H1 (cell line): ENCODE measurements around the gene DCANP1. TPM values are rescaled to one million over a fixed set of nuclear protein-coding genes. Genes with fewer than 3 reads are reported as not detected.

Experiments
- CTCF ChIA-PET: fragments of 300-600 bp; sonication (Branson Sonifier 250); formaldehyde crosslinking; loops from one replicate; lab custom pipeline; 2021; ENCODE audit not compliant: partially characterized antibody; lab: Charles Lee
- POLR2A ChIA-PET: fragments of 300-600 bp; sonication (Branson Sonifier 250); formaldehyde crosslinking; loops from one replicate; lab custom pipeline; 2021; ENCODE audit warnings: inconsistent platforms; ENCODE audit not compliant: partially characterized antibody; lab: Charles Lee
- DNase-seq, 2 experiments: peaks; one replicate each; pipeline versions ENCODE4 v3.0.0 to v3.0.0-alpha.2; 2010 to 2022; ENCODE audit warnings: low spot score in 2 of 2, low read depth in 1 of 2, mixed read lengths in 1 of 2
- FAIRE-seq: peaks from 2 replicates; lab custom pipeline; 2011; peaks lifted over from hg19 to GRCh38; lab: Jason Lieb, UNC
- H2AFZ ChIP-seq: 2 replicates; pipeline ENCODE4 v1.8.1; 2012; ENCODE audit warnings: low read length, inconsistent platforms
- H2AK5ac ChIP-seq: 2 replicates; pipeline ENCODE4 v1.6.1; 2013; ENCODE audit warnings: low read depth, low read length
- H2BK120ac ChIP-seq: replicated peaks from 2 replicates; pipeline ENCODE3; 2013; ENCODE audit warnings: low read depth, low read length, inconsistent platforms
- H2BK12ac ChIP-seq: 2 replicates; pipeline ENCODE4 v1.6.1; 2013; ENCODE audit warnings: low read depth, low read length
- H2BK15ac ChIP-seq: 2 replicates; pipeline ENCODE4 v1.6.1; 2013; ENCODE audit warnings: low read length
- H2BK20ac ChIP-seq: 2 replicates; pipeline ENCODE4 v1.6.1; 2013; ENCODE audit warnings: low read length
- H2BK5ac ChIP-seq: 2 replicates; pipeline ENCODE4 v1.6.1; 2013; ENCODE audit warnings: low read depth, low read length
- H3K14ac ChIP-seq: 2 replicates; pipeline ENCODE4 v1.6.1; 2013; ENCODE audit warnings: inconsistent platforms; ENCODE audit not compliant: insufficient read length
- H3K18ac ChIP-seq: 2 replicates; pipeline ENCODE4 v1.6.1; 2013; ENCODE audit warnings: low read length; ENCODE audit errors: extremely low read depth
- H3K23ac ChIP-seq: 2 replicates; pipeline ENCODE4 v1.6.1; 2013; ENCODE audit warnings: inconsistent platforms; ENCODE audit not compliant: insufficient read length
- H3K23me2 ChIP-seq: 2 replicates; pipeline ENCODE4 v1.6.1; 2013; ENCODE audit warnings: low read depth, low read length
- H3K27ac ChIP-seq: 2 replicates; pipeline ENCODE4 v1.6.1; 2011; ENCODE audit warnings: low read depth, low read length, inconsistent platforms
- H3K27me3 ChIP-seq, 4 experiments: replicated peaks in 1 of 4; 1 replicate in 1 of 4; 2 replicates in 3 of 4; pipeline versions ENCODE4 v1.6.1 to v1.8.1; 2011 to 2013; ENCODE audit warnings: low read length in 3 of 4, mild to moderate bottlenecking in 3 of 4, inconsistent platforms in 2 of 4, mixed read lengths in 2 of 4, moderate library complexity in 1 of 4; ENCODE audit not compliant: control insufficient read depth in 3 of 4, insufficient read depth in 3 of 4; ENCODE audit errors: extremely low read depth in 1 of 4
- H3K36me3 ChIP-seq, 4 experiments: 2 replicates each; pipeline versions ENCODE4 v1.6.1 to v1.8.1; 2011 to 2013; ENCODE audit warnings: mild to moderate bottlenecking in 4 of 4, low read length in 3 of 4, moderate library complexity in 2 of 4, control low read depth in 1 of 4, inconsistent platforms in 1 of 4; ENCODE audit not compliant: insufficient read depth in 4 of 4, control insufficient read depth in 2 of 4
- H3K4ac ChIP-seq: replicated peaks from 2 replicates; pipeline ENCODE3; 2013; ENCODE audit warnings: low read length, low read depth, mixed read lengths, inconsistent platforms; ENCODE audit not compliant: insufficient read length
- H3K4me1 ChIP-seq, 4 experiments: replicated peaks in 1 of 4; 1 replicate in 1 of 4; 2 replicates in 3 of 4; pipeline versions ENCODE4 v1.6.1 to v1.8.1; 2011 to 2013; ENCODE audit warnings: low read length in 3 of 4, inconsistent platforms in 2 of 4, mixed read lengths in 1 of 4; ENCODE audit not compliant: insufficient read depth in 4 of 4, control insufficient read depth in 3 of 4
- H3K4me2 ChIP-seq, 2 experiments: 2 replicates each; pipeline versions ENCODE4 v1.6.1 to v1.8.1; 2011 to 2013; ENCODE audit warnings: low read depth in 2 of 2, low read length in 2 of 2, control low read depth in 1 of 2, inconsistent platforms in 1 of 2, mild to moderate bottlenecking in 1 of 2; ENCODE audit not compliant: insufficient read depth in 1 of 2
- H3K4me3 ChIP-seq, 4 experiments: fragments of 200-600, 300-600 bp in 1 of 4; sonication (generic), shearing (Covaris generic), sonication (Bioruptor Twin) in 1 of 4; 2 replicates each; pipeline versions ENCODE4 v1.5.1 to v1.8.1; 2011 to 2016; ENCODE audit warnings: low read length in 4 of 4, low read depth in 3 of 4, control low read depth in 2 of 4, inconsistent platforms in 2 of 4, mild to moderate bottlenecking in 2 of 4, mixed read lengths in 1 of 4, moderate library complexity in 1 of 4; ENCODE audit not compliant: insufficient read depth in 2 of 4; ENCODE audit errors: extremely low read depth in 1 of 4
- H3K56ac ChIP-seq: replicated peaks from 2 replicates; pipeline ENCODE3; 2013; ENCODE audit warnings: low read depth, mild to moderate bottlenecking, mixed read lengths, low read length, inconsistent platforms; ENCODE audit not compliant: insufficient read length
- H3K79me1 ChIP-seq: 2 replicates; pipeline ENCODE4 v1.6.1; 2013; ENCODE audit warnings: low read depth, low read length, control low read depth
- H3K79me2 ChIP-seq, 2 experiments: 2 replicates each; pipeline versions ENCODE4 v1.6.1 to v1.8.1; 2012 to 2013; ENCODE audit warnings: low read length in 2 of 2, mild to moderate bottlenecking in 2 of 2, inconsistent platforms in 1 of 2; ENCODE audit not compliant: insufficient read depth in 2 of 2, control insufficient read depth in 1 of 2
- H3K9ac ChIP-seq, 4 experiments: replicated peaks in 1 of 4; 1 replicate in 1 of 4; 2 replicates in 3 of 4; pipeline versions ENCODE4 v1.6.1 to v1.8.1; 2011 to 2013; ENCODE audit warnings: low read depth in 3 of 4, low read length in 3 of 4, control low read depth in 2 of 4, mild to moderate bottlenecking in 2 of 4, moderate library complexity in 2 of 4, inconsistent platforms in 1 of 4; ENCODE audit errors: extremely low read depth in 1 of 4
- H3K9me3 ChIP-seq, 2 experiments: 2 replicates each; pipeline versions ENCODE4 v1.6.1 to v1.8.1; 2012 to 2013; ENCODE audit warnings: mild to moderate bottlenecking in 2 of 2, moderate library complexity in 2 of 2, control low read depth in 1 of 2, inconsistent platforms in 1 of 2, low read depth in 1 of 2, low read length in 1 of 2, mixed read lengths in 1 of 2; ENCODE audit not compliant: insufficient read depth in 2 of 2
- H4K20me1 ChIP-seq, 2 experiments: replicated peaks in 1 of 2; 2 replicates each; pipeline versions ENCODE3 to v1.8.1; 2011 to 2013; ENCODE audit warnings: inconsistent platforms in 2 of 2, low read length in 2 of 2, mild to moderate bottlenecking in 1 of 2; ENCODE audit not compliant: insufficient read depth in 2 of 2, control insufficient read depth in 1 of 2
- H4K5ac ChIP-seq: 2 replicates; pipeline ENCODE4 v1.6.1; 2013; ENCODE audit warnings: low read length, low read depth, mixed read lengths, inconsistent platforms; ENCODE audit not compliant: insufficient read length
- H4K8ac ChIP-seq: 2 replicates; pipeline ENCODE4 v1.8.0; 2013; ENCODE audit warnings: mild to moderate bottlenecking, moderate library complexity, low read length, inconsistent platforms; ENCODE audit not compliant: insufficient read depth; ENCODE audit errors: extremely low read depth
- H4K91ac ChIP-seq: replicated peaks from 2 replicates; pipeline ENCODE3; 2013; ENCODE audit warnings: low read length, mixed read lengths, inconsistent platforms; ENCODE audit not compliant: insufficient read length
- SIN3A ChIP-seq, 2 experiments: IDR thresholded peaks in 1 of 2; conservative IDR thresholded peaks in 1 of 2; 2 replicates each; pipeline ENCODE4 v1.6.1; 2011 to 2012; ENCODE audit warnings: low read length in 2 of 2, improper control_type of control experiment in 1 of 2, low read depth in 1 of 2, mild to moderate bottlenecking in 1 of 2
- WGBS, 2 experiments: shearing (Covaris generic) in 1 of 2; methylation state at CpG; one replicate each; pipeline versions ENCODE4 v1.1.6 to v1.1.7; 2013 to 2015; ENCODE audit warnings: low lambda C conversion rate in 2 of 2, mixed read lengths in 2 of 2, inconsistent platforms in 1 of 2, low coverage in 1 of 2, missing lambda C conversion rate in 1 of 2; ENCODE audit not compliant: insufficient replicate concordance in 2 of 2, insufficient coverage in 1 of 2, insufficient read length in 1 of 2; ENCODE audit errors: extremely low coverage in 1 of 2, missing lambda C conversion rate in 1 of 2; 5-methylcytosine and 5-hydroxymethylcytosine counted together
- polyA plus RNA-seq, 7 experiments: library from polyadenylated mRNA; depleted of rRNA in 3 of 7; stranded (reverse) in 5 of 7; unstranded in 2 of 7; fragments of >200 nt in 5 of 7; fragments of 200-250 nt in 2 of 7; gene quantifications; 1 replicate in 5 of 7; 2 replicates in 1 of 7; 4 replicates in 1 of 7; pipeline versions ENCODE4 v1.2.1 to v1.2.3, GENCODE V29; 2011 to 2013; ENCODE audit warnings: missing spikeins in 2 of 7, mixed read lengths in 2 of 7
- total RNA-seq: library from RNA; stranded (reverse); fragmentation: NEBNext Ultra II Directional; extraction: Animal tissue kit (Norgen Biotek cat#: 25700); gene quantifications from 2 replicates; pipeline ENCODE4 v1.2.1, GENCODE V29; 2021

Gene DCANP1
- total and polyA plus RNA-seq, 2 of the 8 experiments (the other 6 are each of a cell fraction or from before 2014, with no cell fraction given) = not detected

- no peak overlapping the region for H3K14ac ChIP-seq
- no peak overlapping the region for H3K4me3 ChIP-seq
- no peak overlapping the region for H2BK120ac ChIP-seq
- FAIRE-seq = no peak
- no peak overlapping the region for H2AFZ ChIP-seq
- no peak overlapping the region for H3K56ac ChIP-seq
- 81% methylated on average over 2 of the region's 2 CpGs; no CpG with 5 or more reads in 1 of the 2 experiments for WGBS, 2 experiments
- no peak for DNase-seq
- H4K20me1 ChIP-seq = peaks cover 0 to 12% of the 10 kb centered on the region in 2 experiments
- H3K18ac ChIP-seq = no peak overlapping the region
- H3K79me2 ChIP-seq = no peaks in the 10 kb centered on the region
- no peak overlapping the region for H3K27ac ChIP-seq
- no peaks in the 10 kb centered on the region for H3K36me3 ChIP-seq
- H2BK20ac ChIP-seq = no peak overlapping the region
- TF ChIP-seq SIN3A (conservative IDR thresholded peaks at IDR 0.05 in 1 of 2, IDR thresholded peaks at IDR 0.05 in 1 of 2; ENCODE audit: low read depth in 1 of 2, low read length in 2 of 2) = no peak
- H4K8ac ChIP-seq = no peak overlapping the region; the same call in 1 of the 2 replicates
- H3K23me2 ChIP-seq = peaks cover 5% of the 10 kb centered on the region
- peaks cover 50 to 79% (median 64%) of the 10 kb centered on the region in 4 experiments for H3K27me3 ChIP-seq
- ChIA-PET CTCF (interaction anchor here (1.0 to 21.6 kb wide), 8 partner anchors 11 to 99 kb away, joined by 3 to 778 read pairs (median 18); partner anchors contain the start of gene NEUROG1), POLR2A (interaction anchor here (1.4 kb wide), 1 partner anchor 11 kb away, joined by 3 read pairs; no protein-coding TSS in a partner anchor)
- H3K9me3 ChIP-seq = no peaks in the 10 kb centered on the region
- H3K4me2 ChIP-seq = no peak overlapping the region
- H3K79me1 ChIP-seq = no peaks in the 10 kb centered on the region; the same call in 1 of the 2 replicates
- H3K9ac ChIP-seq = no peak overlapping the region
- no peak overlapping the region for H4K91ac ChIP-seq
- H2BK15ac ChIP-seq = no peak overlapping the region
- H2BK5ac ChIP-seq = no peak overlapping the region
- no peak overlapping the region for H2AK5ac ChIP-seq
- no peak overlapping the region for H2BK12ac ChIP-seq
- no peak overlapping the region for H4K5ac ChIP-seq
- H3K4me1 ChIP-seq = peaks cover 0 to 15% (median 8%) of the 10 kb centered on the region in 4 experiments; a peak in 5 of 7 replicates
- no peak overlapping the region for H3K4ac ChIP-seq
- H3K23ac ChIP-seq = no peak overlapping the region
Observed at GRCh38 chr5:135468541-135468940, 21.4 kb upstream of the DCANP1 start.
